Left renal pelvis (tissue), 4 donors: ENCODE results near the gene FHIT. TPM values are rescaled to one million over a fixed set of nuclear protein-coding genes. Genes with fewer than 3 reads are reported as not detected.

Experiments used
- DNase-seq, 4 donors: peaks; one replicate each; pipeline ENCODE4 v3.0.0-alpha.2; 2013; ENCODE audit warnings: low read depth in 4 of 4, low spot score in 3 of 4
- polyA plus RNA-seq, 4 donors: library from polyadenylated mRNA; unstranded; fragments of 120-200 nt; gene quantifications; one replicate each; pipeline ENCODE4 v1.2.1, GENCODE V29; 2013; ENCODE audit not compliant: insufficient read length in 4 of 4

Gene FHIT
- polyA plus RNA-seq, 4 donors, result 5.4 to 30.1 (median 23.5) TPM

GRCh38 chr3:61132062-61132461 lies 119.2 kb downstream of the FHIT start:
- DNase-seq, result no peak

DNA sequence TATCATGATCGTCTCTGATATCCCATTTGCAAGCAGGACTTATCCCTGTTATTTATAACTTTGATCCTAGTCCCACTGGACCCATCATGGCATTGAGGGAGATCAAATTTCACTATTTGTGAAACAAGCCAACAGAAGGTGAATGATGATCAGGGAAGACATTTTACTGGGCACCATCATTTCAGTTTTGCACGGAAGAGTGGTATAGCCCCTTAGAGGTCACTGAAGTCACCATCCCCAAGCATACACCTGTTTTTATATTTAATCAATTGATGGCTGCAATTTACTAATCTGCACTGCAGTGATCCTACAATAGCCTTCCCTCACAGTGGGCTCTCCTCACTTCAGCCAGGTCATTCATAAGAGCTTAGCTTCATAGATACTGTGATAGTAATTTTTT lies 132.4 kb downstream of the FHIT start:
- DNase-seq, result no peak

- DNase-seq, result no peak
Measured at GRCh38 chr3:61117045-61117898, 134.0 kb downstream of the FHIT start.

GRCh38 chr3:61114316-61114953 lies 136.8 kb downstream of the FHIT start:
- DNase-seq, result no peak

GRCh38 chr3:61111825-61112224 lies 139.4 kb downstream of the FHIT start:
- no peak for DNase-seq

- no peak for DNase-seq
Measured at GRCh38 chr3:61110576-61110975, 140.7 kb downstream of the FHIT start.

DNA sequence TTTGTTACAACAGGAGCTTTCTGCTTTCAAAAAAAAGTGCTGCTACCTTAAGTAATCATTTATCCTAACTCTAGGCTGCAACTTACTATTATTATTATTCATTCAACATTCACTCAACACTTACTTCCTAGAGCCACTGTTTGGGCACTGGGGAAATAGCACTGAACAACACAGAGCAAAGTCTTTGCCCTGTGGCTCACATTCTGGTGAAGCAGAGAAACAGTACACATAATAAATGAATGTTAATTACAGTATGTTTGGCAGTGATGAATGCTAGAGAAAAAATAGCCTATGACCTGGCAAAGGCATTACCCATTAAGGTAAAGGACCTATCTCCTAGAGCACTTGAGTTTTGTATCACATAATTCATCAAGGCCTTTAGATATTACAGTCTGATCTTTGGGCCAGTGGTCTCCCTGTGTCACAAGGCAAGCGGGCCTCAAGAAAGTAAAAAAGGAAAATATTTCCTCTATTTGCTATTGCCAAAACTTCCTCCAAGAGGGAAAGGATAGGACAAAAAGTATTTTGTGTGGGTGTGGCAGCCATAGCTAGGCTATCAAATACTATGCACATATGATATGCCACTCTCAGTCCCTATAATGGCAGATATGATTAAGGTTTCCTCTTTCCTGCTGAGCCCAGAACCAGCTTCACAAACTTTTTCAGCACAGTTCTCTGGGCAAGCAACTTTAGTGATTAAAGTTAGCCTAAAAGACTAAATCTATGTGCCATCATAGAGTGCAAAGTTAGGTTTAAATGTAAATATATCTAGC lies 142.8 kb downstream of the FHIT start:
- no peak for DNase-seq

GRCh38 chr3:61094608-61095007 lies 156.6 kb downstream of the FHIT start:
- no peak for DNase-seq

- no peak for DNase-seq
Measured at GRCh38 chr3:61093364-61093763, 157.9 kb downstream of the FHIT start.

DNA sequence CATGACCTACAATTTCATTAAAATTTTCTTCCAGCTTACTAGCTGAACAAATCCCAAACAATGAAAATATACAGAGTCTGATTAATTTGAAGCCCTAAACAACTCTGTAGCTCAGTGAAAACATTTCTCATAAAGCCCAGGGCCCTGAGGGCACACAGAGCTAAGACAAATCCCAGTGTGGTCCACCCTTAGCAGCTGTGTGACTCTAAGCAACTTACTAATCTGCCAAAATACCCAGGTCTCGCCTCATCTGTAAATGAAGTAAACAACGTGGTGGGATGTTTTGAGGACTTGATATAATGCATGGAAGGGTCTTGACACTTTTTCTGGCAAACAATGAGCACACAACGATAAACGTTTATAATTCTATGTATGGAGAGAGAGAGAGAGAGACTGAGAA lies 158.4 kb downstream of the FHIT start:
- DNase-seq, result peak in 1 of 4 donors; percentile 12

- DNase-seq, result no peak
Measured at GRCh38 chr3:61090389-61091169, 160.7 kb downstream of the FHIT start.

DNA sequence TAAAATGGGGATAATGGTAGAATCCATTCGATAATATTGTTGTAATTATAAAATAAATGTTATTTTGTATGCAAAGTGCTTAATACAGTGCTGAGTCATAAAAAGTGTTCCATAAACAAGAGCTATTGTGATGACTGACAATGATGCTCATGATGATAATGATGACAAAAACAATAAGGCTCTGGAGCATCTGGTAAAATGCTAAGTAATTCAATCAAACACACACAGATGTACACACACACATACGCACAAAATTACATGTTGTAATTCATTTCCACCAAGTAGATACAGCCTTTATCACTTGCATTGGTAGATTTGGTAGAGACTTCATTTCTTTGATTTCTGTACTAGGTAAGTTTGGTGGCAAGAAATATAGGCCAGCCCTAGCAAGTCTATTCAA lies 163.8 kb downstream of the FHIT start:
- DNase-seq, result no peak

DNA sequence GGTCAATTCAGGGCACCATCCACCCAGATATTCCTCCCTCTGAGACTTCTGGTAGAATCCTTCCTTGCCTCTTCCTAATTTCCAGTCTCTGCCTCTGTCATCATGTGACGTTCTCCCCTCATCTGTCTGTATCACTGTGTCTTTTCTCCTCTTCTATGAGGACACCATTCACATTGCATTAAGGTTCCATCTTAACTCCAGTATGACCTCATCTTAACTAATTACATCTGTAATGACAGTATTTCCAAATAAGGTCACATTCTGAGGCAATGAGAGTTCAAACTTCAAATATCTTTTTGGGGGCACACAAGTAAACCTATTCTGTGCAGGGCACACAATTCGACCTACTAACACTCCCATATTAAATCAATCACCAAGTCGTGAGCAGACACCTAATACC lies 169.7 kb downstream of the FHIT start:
- no peak for DNase-seq

DNA sequence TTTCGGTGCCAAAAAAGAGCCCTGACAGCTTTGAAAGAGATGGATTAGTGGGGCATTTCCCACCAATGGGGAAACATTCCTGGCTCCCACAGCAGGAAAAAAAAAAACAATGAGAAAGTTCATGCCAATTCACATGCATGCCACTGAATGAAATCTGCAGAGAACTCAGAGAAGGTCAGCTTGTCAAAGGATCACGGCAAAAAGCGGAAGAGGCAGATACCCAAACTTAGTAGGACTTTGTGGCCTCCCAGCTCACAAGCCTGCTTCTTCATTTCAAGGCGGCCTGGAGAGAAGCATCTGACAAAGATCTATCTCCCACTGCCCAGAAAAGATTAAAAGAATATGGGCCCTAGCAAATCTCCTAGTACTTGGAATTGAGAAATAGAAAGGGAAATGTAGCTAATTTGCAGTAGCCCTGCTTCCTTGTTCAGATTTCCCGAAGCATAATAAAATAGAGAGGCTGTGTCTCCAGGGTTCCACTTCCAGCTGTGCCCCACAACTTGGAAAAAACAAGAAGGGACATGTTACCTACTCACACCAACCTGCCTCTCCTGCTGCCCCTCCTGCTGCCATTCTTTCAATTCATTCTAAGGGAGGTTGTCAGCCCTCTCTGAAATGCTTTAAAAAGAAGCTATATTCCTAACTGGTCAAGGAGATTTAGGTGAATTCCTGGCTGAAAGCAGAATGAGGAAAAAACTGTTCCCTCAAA lies 170.4 kb downstream of the FHIT start:
- no peak for DNase-seq

DNA sequence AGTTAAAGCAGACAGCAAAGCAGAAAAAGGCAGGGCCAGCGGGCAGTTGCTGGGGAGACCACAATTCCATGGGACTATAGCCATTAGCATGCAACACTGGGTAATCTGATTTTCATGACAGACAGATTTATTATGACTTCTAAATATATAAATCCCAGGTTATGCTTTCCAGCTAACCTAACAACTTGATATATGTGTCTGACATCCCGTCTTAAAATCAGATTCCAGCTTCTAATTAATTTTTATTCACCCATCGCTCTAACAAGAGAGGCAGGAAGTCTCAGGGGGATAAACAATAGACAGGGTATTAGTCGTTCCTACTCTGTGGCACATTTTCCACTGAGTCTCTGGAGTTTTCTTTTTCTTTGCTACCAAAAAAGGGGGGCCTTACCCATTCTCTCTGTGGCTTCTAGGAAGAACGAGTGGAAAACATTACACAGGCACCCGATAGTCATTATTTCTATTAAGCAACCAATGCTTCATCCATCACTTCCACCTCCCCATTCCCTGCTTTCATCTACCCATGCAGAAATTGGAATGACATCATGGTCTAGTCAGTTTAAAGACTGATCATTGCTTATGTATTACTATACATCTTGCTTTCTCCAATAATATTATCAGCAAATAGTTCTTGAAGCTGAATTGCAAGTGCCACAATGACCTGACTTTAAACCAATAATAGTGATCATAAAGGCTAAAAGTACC lies 173.1 kb downstream of the FHIT start:
- no peak for DNase-seq

DNA sequence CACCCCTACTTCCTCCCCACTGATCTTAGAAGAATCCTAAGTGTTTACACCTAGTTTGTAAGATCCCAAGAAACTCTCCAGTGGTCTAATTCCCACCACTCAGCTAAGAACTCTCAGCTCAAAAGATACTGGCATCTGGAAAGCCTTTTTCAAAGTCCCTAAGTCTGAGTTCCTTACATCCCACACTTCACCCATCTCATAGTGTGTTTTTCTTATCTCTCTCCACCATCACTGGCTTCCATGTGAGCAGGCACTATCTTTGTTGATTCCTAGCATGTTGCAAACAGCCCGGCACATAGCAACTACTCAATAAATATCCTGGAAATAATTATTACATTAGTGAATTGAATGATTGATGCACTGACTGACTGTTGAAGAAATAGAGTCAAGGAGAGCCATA lies 173.7 kb downstream of the FHIT start:
- DNase-seq, result no peak

- DNase-seq, result no peak
Measured at GRCh38 chr3:61074783-61075182, 176.5 kb downstream of the FHIT start.

- DNase-seq, result no peak
Measured at GRCh38 chr3:61073566-61074165, 177.6 kb downstream of the FHIT start.

- DNase-seq, result no peak
Measured at GRCh38 chr3:61068084-61068483, 183.2 kb downstream of the FHIT start.
